GM18858 (cell line): Measurements from ENCODE around the gene RNF166.

ENCODE experiments used
- ATAC-seq: cut with Tn5 transposase; IDR thresholded peaks from one replicate; pipeline ENCODE4 v1.9.1; 2021; ENCODE audit not compliant: unreplicated experiment

RNF166 gene

GRCh38 chr16:88706229-88706964 is at the start of gene RNF166, which contains the start of gene CTU2:
RNF166 (minus strand) TSS chr16:88706408; CDS start chr16:88706325, 83 bp downstream.
CTU2 (plus strand) TSS chr16:88706503; CDS start chr16:88706531, 28 bp downstream.
- ATAC-seq: peak; percentile 47

- ATAC-seq: no peak
Measured at GRCh38 chr16:88754912-88755744, 48.9 kb upstream of the RNF166 start.

GRCh38 chr16:88754109-88754911 is 48.1 kb upstream of the RNF166 start:
- no peak for ATAC-seq

- ATAC-seq: no peak
Measured at GRCh38 chr16:88753602-88754001, 47.4 kb upstream of the RNF166 start.

GRCh38 chr16:88753191-88753590 is 47.0 kb upstream of the RNF166 start:
- no peak for ATAC-seq

- no peak for ATAC-seq
Measured at GRCh38 chr16:88752386-88753002, 46.3 kb upstream of the RNF166 start.

GRCh38 chr16:88750854-88751253 is 44.6 kb upstream of the RNF166 start:
- no peak for ATAC-seq

- ATAC-seq: no peak
Measured at GRCh38 chr16:88749358-88749757, 43.1 kb upstream of the RNF166 start.

- ATAC-seq: no peak
Measured at GRCh38 chr16:88748364-88748763, 42.2 kb upstream of the RNF166 start.

GRCh38 chr16:88747588-88748301 is 41.5 kb upstream of the RNF166 start:
- no peak for ATAC-seq

- ATAC-seq: no peak
Measured at GRCh38 chr16:88746506-88746905, 40.3 kb upstream of the RNF166 start.

GRCh38 chr16:88744577-88745521 is 38.6 kb upstream of the RNF166 start:
- no peak for ATAC-seq

GRCh38 chr16:88743693-88744576 is 37.7 kb upstream of the RNF166 start:
- ATAC-seq: no peak

- no peak for ATAC-seq
Measured at GRCh38 chr16:88742896-88743605, 36.8 kb upstream of the RNF166 start.

- no peak for ATAC-seq
Measured at GRCh38 chr16:88741368-88741767, 35.2 kb upstream of the RNF166 start.

GRCh38 chr16:88740727-88741055 is 34.5 kb upstream of the RNF166 start:
- ATAC-seq: no peak

- ATAC-seq: no peak
Measured at GRCh38 chr16:88739977-88740726, 33.9 kb upstream of the RNF166 start.
